SK-N-SH (cell line): ENCODE data around the gene CLCN6. TPM values are rescaled to one million over a fixed set of nuclear protein-coding genes. Genes with fewer than 3 reads are reported as not detected.

ENCODE experiments used
- CTCF ChIA-PET: fragments of 300-600, 350-600 bp; formaldehyde crosslinking; extraction: SDS; loops from one replicate; lab custom pipeline; 2021; lab: Yijun Ruan, JAX
- POLR2A ChIA-PET: fragments of 350-600 bp; sonication (Branson Sonifier 250); formaldehyde crosslinking; extraction: SDS; loops from one replicate; lab custom pipeline; 2020; ENCODE audit warnings: antibody characterized with exemption, inconsistent platforms; lab: Yijun Ruan, JAX
- DNase-seq: peaks from one replicate; pipeline ENCODE4 v3.0.0; 2012
- H2AFZ ChIP-seq: fragments of 200-600 bp; sonication (generic); 2 replicates; pipeline ENCODE4 v1.8.1; 2016; ENCODE audit warnings: antibody characterized with exemption, mild to moderate bottlenecking, low read depth
- H3F3A ChIP-seq: fragments of 200-600 bp; sonication (generic); replicated peaks from 2 replicates; pipeline ENCODE3; 2016; ENCODE audit warnings: antibody characterized with exemption, mild to moderate bottlenecking; ENCODE audit not compliant: insufficient read depth
- H3K27ac ChIP-seq, 2 experiments: fragments of 200-500 bp in 1 of 2; fragments of 200-600 bp in 1 of 2; sonication (Bioruptor generic) in 1 of 2; sonication (generic), shearing (Covaris generic) in 1 of 2; 2 replicates each; pipeline versions ENCODE4 v1.5.1 to v1.6.1; 2014 to 2016; ENCODE audit warnings: low read depth in 2 of 2, inconsistent platforms in 1 of 2, low read length in 1 of 2, mild to moderate bottlenecking in 1 of 2, mixed read lengths in 1 of 2
- H3K27me3 ChIP-seq: fragments of 200-600 bp; sonication (generic), shearing (Covaris generic); 2 replicates; pipeline ENCODE4 v1.6.1; 2016; ENCODE audit warnings: mixed run types; ENCODE audit not compliant: insufficient read depth
- H3K36me3 ChIP-seq, 2 experiments: fragments of 200-500 bp in 1 of 2; fragments of 200-600 bp in 1 of 2; sonication (Bioruptor generic) in 1 of 2; sonication (generic) in 1 of 2; replicated peaks in 1 of 2; 2 replicates each; pipeline versions ENCODE3 to v1.5.1; 2014 to 2016; ENCODE audit warnings: low read length in 1 of 2, mild to moderate bottlenecking in 1 of 2; ENCODE audit not compliant: insufficient read depth in 2 of 2, control insufficient read depth in 1 of 2
- H3K4me1 ChIP-seq, 2 experiments: fragments of 200-500 bp in 1 of 2; fragments of 200-600 bp in 1 of 2; sonication (Bioruptor generic) in 1 of 2; sonication (generic), shearing (Covaris generic) in 1 of 2; 2 replicates each; pipeline versions ENCODE4 v1.5.1 to v1.6.1; 2014 to 2016; ENCODE audit warnings: low read depth in 1 of 2, low read length in 1 of 2, mixed run types in 1 of 2; ENCODE audit not compliant: insufficient read depth in 2 of 2, control insufficient read depth in 1 of 2
- H3K4me2 ChIP-seq: fragments of 200-600 bp; sonication (generic), shearing (Covaris generic); 2 replicates; pipeline ENCODE4 v1.6.1; 2017; ENCODE audit warnings: mixed run types
- H3K4me3 ChIP-seq, 2 experiments: fragments of 200-500 bp in 1 of 2; fragments of 200-600 bp in 1 of 2; sonication (Bioruptor generic) in 1 of 2; sonication (generic), shearing (Covaris generic) in 1 of 2; 2 replicates each; pipeline versions ENCODE4 v1.5.1 to v1.8.1; 2014 to 2016; ENCODE audit warnings: low read depth in 2 of 2, inconsistent platforms in 1 of 2, low read length in 1 of 2, mild to moderate bottlenecking in 1 of 2, mixed read lengths in 1 of 2, moderate library complexity in 1 of 2
- H3K79me2 ChIP-seq: fragments of 200-600 bp; sonication (generic); 2 replicates; pipeline ENCODE4 v1.8.1; 2017; ENCODE audit warnings: mild to moderate bottlenecking; ENCODE audit not compliant: insufficient read depth
- H3K9ac ChIP-seq: fragments of 200-600 bp; sonication (generic); 2 replicates; pipeline ENCODE4 v1.6.1; 2017; ENCODE audit warnings: mixed run types
- H3K9me2 ChIP-seq: fragments of 200-600 bp; sonication (generic); 2 replicates; pipeline ENCODE4 v1.6.1; 2017; ENCODE audit warnings: mixed run types
- H3K9me3 ChIP-seq: fragments of 200-600 bp; sonication (generic); 2 replicates; pipeline ENCODE4 v1.6.1; 2017; ENCODE audit warnings: mixed run types, mild to moderate bottlenecking, moderate library complexity
- H4K20me1 ChIP-seq: fragments of 200-600 bp; sonication (generic); 2 replicates; pipeline ENCODE4 v1.6.1; 2017; ENCODE audit warnings: mild to moderate bottlenecking, mixed run types; ENCODE audit not compliant: insufficient read depth
- CHD2 ChIP-seq: fragments of 150-350 bp; IDR thresholded peaks from 2 replicates; pipeline ENCODE4 v1.6.1; 2018; ENCODE audit warnings: low read length; ENCODE audit not compliant: partially characterized antibody
- ELF1 ChIP-seq: IDR thresholded peaks from 2 replicates; pipeline ENCODE4 v1.4.0; 2012
- FOXJ3 ChIP-seq: sonication (generic); formaldehyde crosslinking; IDR thresholded peaks from 2 replicates; pipeline ENCODE4 v1.5.1; 2020; ENCODE audit warnings: mild to moderate bottlenecking, missing genetic modification reagents
- GATA2 ChIP-seq: sonication (generic); formaldehyde crosslinking; IDR thresholded peaks from 2 replicates; pipeline ENCODE4 v1.5.0; 2020; ENCODE audit warnings: mild to moderate bottlenecking, missing genetic modification reagents
- JUND ChIP-seq: IDR thresholded peaks from 2 replicates; pipeline ENCODE4 v1.4.0; 2012
- NRF1 ChIP-seq: IDR thresholded peaks from 2 replicates; pipeline ENCODE4 v1.6.1; 2012; ENCODE audit warnings: low read depth, mild to moderate bottlenecking, low read length
- POLR2AphosphoS5 ChIP-seq: IDR thresholded peaks from 2 replicates; pipeline ENCODE4 v1.6.1; 2012; ENCODE audit warnings: low read depth, low read length
- RAD21 ChIP-seq: IDR thresholded peaks from 2 replicates; pipeline ENCODE4 v1.6.1; 2012; ENCODE audit warnings: mild to moderate bottlenecking, low read length
- RCOR1 ChIP-seq: fragments of 150-350 bp; IDR thresholded peaks from 2 replicates; pipeline ENCODE4 v1.6.1; 2017; ENCODE audit warnings: antibody characterized with exemption, low read length
- SIN3A ChIP-seq: IDR thresholded peaks from 2 replicates; pipeline ENCODE4 v1.6.1; 2012; ENCODE audit warnings: low read depth, mild to moderate bottlenecking, low read length, moderate library complexity, borderline replicate concordance
- SMC3 ChIP-seq: IDR thresholded peaks from 2 replicates; pipeline ENCODE4 v1.6.1; 2012; ENCODE audit warnings: low read depth, low read length, improper control_type of control experiment
- TAF1 ChIP-seq: IDR thresholded peaks from 2 replicates; pipeline ENCODE4 v1.6.1; 2012; ENCODE audit warnings: low read depth, mild to moderate bottlenecking, low read length, moderate library complexity, borderline replicate concordance
- TCF12 ChIP-seq: IDR thresholded peaks from 2 replicates; pipeline ENCODE4 v1.4.0; 2012
- TEAD4 ChIP-seq: IDR thresholded peaks from 2 replicates; pipeline ENCODE4 v1.4.0; 2012; ENCODE audit warnings: mild to moderate bottlenecking, borderline replicate concordance; ENCODE audit not compliant: insufficient read depth
- YY1 ChIP-seq: IDR thresholded peaks from 2 replicates; pipeline ENCODE4 v1.4.0; 2012; ENCODE audit warnings: low read depth, mild to moderate bottlenecking
- WGBS: methylation state at CpG from one replicate; pipeline ENCODE4 v1.1.6; 2017; ENCODE audit warnings: low lambda C conversion rate; 5-methylcytosine and 5-hydroxymethylcytosine counted together
- polyA plus RNA-seq, 3 experiments: library from polyadenylated mRNA; depleted of rRNA; stranded (reverse); fragments of >200 nt; gene quantifications; 2 replicates each; pipeline ENCODE4 v1.2.3, GENCODE V29; 2012
- TF ChIP-seq, protein P1 (sequence below): fragments of 200-600 bp; sonication (generic); IDR thresholded peaks from 2 replicates; pipeline ENCODE4 v1.6.1; 2017; ENCODE audit warnings: antibody characterized with exemption, mild to moderate bottlenecking, moderate library complexity
- TF ChIP-seq, protein P2 (sequence below): IDR thresholded peaks from 2 replicates; pipeline ENCODE4; 2012
- TF ChIP-seq, protein P3 (sequence below): IDR thresholded peaks from 2 replicates; pipeline ENCODE4 v1.4.0; 2012; ENCODE audit warnings: low read depth, borderline replicate concordance

CLCN6 gene
- polyA plus RNA-seq, 1 of the 3 experiments (the other 2 are of a cell fraction), result 7.4 TPM

DNA sequence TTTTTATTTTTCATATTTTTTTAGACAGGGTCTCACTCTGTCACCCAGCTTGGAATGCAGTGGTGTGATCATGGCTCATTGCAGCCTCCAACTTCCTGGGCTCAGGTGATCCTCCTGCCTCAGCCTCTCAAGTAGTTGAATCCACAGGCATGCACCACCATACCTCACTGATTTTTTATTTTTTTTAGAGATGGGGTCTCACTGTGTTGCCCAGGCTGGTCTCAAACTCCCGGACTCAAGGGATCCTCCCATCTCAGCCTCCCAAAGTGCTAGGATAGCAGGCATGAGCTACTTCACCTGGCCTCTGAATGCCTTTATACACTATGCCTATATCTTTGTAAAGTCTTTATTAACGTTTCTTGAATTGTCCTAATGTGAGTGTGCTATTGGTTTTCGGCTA is 63.1 kb downstream of the CLCN6 start:
- ChIA-PET POLR2A (interaction anchor here (1.1 kb wide), 1 partner anchor 39 kb away, joined by 3 read pairs; no protein-coding TSS in a partner anchor), CTCF (interaction anchor here (1.4 to 1.5 kb wide), 3 partner anchors 23 to 31 kb away, joined by 4 to 6 read pairs (median 4); no protein-coding TSS in a partner anchor)
- Histone ChIP-seq H3K4me2 (no peak overlapping the region), H3K9ac (no peak overlapping the region), H4K20me1 (no peaks in the 10 kb centered on the region), H3K79me2 (no peaks in the 10 kb centered on the region), H3F3A (no peaks in the 10 kb centered on the region), H3K27ac (no peak overlapping the region), H3K9me2 (no peaks in the 10 kb centered on the region), H3K36me3 (no peaks in the 10 kb centered on the region), H3K9me3 (no peaks in the 10 kb centered on the region), H2AFZ (no peak overlapping the region)
- DNase-seq, result no peak
- TF ChIP-seq CHD2 (no peak), RCOR1 (no peak), RAD21 (no peak), JUND (no peak), TAF1 (no peak), ELF1 (no peak), FOXJ3 (CRISPR knock-in tag) (no peak), GATA2 (no peak), POLR2AphosphoS5 (no peak), YY1 (no peak), TEAD4 (no peak), SMC3 (no peak), NRF1 (no peak), SIN3A (no peak), TCF12 (no peak)
- TF ChIP-seq, protein P1, sequence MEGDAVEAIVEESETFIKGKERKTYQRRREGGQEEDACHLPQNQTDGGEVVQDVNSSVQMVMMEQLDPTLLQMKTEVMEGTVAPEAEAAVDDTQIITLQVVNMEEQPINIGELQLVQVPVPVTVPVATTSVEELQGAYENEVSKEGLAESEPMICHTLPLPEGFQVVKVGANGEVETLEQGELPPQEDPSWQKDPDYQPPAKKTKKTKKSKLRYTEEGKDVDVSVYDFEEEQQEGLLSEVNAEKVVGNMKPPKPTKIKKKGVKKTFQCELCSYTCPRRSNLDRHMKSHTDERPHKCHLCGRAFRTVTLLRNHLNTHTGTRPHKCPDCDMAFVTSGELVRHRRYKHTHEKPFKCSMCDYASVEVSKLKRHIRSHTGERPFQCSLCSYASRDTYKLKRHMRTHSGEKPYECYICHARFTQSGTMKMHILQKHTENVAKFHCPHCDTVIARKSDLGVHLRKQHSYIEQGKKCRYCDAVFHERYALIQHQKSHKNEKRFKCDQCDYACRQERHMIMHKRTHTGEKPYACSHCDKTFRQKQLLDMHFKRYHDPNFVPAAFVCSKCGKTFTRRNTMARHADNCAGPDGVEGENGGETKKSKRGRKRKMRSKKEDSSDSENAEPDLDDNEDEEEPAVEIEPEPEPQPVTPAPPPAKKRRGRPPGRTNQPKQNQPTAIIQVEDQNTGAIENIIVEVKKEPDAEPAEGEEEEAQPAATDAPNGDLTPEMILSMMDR, result no peak
- TF ChIP-seq, protein P2, sequence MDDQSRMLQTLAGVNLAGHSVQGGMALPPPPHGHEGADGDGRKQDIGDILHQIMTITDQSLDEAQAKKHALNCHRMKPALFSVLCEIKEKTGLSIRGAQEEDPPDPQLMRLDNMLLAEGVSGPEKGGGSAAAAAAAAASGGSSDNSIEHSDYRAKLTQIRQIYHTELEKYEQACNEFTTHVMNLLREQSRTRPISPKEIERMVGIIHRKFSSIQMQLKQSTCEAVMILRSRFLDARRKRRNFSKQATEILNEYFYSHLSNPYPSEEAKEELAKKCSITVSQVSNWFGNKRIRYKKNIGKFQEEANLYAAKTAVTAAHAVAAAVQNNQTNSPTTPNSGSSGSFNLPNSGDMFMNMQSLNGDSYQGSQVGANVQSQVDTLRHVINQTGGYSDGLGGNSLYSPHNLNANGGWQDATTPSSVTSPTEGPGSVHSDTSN, result no peak
- TF ChIP-seq, protein P3, sequence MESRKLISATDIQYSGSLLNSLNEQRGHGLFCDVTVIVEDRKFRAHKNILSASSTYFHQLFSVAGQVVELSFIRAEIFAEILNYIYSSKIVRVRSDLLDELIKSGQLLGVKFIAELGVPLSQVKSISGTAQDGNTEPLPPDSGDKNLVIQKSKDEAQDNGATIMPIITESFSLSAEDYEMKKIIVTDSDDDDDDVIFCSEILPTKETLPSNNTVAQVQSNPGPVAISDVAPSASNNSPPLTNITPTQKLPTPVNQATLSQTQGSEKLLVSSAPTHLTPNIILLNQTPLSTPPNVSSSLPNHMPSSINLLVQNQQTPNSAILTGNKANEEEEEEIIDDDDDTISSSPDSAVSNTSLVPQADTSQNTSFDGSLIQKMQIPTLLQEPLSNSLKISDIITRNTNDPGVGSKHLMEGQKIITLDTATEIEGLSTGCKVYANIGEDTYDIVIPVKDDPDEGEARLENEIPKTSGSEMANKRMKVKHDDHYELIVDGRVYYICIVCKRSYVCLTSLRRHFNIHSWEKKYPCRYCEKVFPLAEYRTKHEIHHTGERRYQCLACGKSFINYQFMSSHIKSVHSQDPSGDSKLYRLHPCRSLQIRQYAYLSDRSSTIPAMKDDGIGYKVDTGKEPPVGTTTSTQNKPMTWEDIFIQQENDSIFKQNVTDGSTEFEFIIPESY, result no peak
- TF ChIP-seq, all 33 proteins: peak for 0
- Histone ChIP-seq H3K4me3 (no peak overlapping the region), H3K27me3 (0 out of 2 replicates have a peak, but pooled peaks cover 12% of the 10 kb centered on the region), H3K4me1 (peaks cover 0 to 4% of the 10 kb centered on the region in 2 experiments; a peak in 1 of 4 replicates)
- WGBS, result 41% methylated on average over 3 of the region's 3 CpGs
